Thyroid gland (tissue), 4 donors: ENCODE data around the gene OR5A2.

ENCODE experiments used
- CTCF ChIP-seq, 6 experiments: fragments of 200-600 bp in 3 of 6; fragments of 450-650 bp in 3 of 6; sonication (generic) in 3 of 6; IDR thresholded peaks; one replicate each; pipeline ENCODE4 v1.5.1; 2016 to 2019; ENCODE audit warnings: antibody characterized with exemption in 6 of 6, mild to moderate bottlenecking in 2 of 6, inconsistent platforms in 1 of 6, moderate library complexity in 1 of 6
- POLR2A ChIP-seq, 2 donors: fragments of 450-650 bp; IDR thresholded peaks; one replicate each; pipeline ENCODE4 v1.6.1; 2017; ENCODE audit warnings: antibody characterized with exemption in 2 of 2, mild to moderate bottlenecking in 2 of 2, moderate library complexity in 1 of 2

GRCh38 chr11:59400461-59401261 lies 25.6 kb downstream of the OR5A2 start:
- TF ChIP-seq POLR2A (IDR thresholded peaks at IDR 0.05) (no peak), CTCF (IDR thresholded peaks at IDR 0.05) (no peak)
